ENCODE measurements around the gene MLKL. TPM values are rescaled to one million over a fixed set of nuclear protein-coding genes. Genes with fewer than 3 reads are reported as not detected.

Gene MLKL
- total RNA-seq, 1 experiment from 2014 or later: 4.7 TPM

DNA sequence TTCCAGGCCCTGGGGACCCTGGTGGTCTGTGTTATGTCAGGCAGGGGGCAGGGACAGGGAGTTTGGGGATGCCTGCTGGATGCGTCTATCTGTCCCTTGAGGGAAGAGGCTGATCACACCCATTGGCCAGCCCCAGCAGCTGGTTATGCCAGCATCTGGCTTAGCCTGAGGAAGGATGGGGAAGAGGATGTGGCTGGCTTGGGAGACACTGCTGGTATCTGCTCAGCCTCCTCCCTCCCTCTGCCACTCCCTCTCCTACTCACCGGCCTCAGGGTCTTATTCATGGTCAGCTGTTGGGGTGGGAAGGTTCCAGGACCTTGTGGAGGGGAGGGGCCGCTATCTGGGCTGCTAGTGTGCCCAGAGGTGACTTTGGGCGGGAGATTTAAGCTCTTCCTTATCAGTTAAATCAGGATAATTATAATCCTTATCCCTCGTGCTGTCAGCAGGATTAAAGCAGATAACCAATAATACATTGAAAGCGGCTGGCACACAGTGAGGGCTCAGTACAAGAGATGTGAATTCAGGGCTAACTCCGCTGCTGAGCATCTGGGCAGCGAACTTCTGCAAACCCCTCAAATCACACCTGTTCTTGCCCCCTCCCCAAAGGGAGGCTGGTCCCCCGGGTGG is 36.0 kb upstream of the MLKL start:
- Histone ChIP-seq H3K27me3 (ENCODE audit: low read length) (no peaks in the 10 kb centered on the region), H3K9me2 (replicated peaks; ENCODE audit: insufficient read depth, low read length) (no peaks in the 10 kb centered on the region), H3K4me2 (ENCODE audit: low read depth, low read length, poor library complexity, severe bottlenecking) (no peak overlapping the region), H2AFZ (ENCODE audit: low read length) (no peak overlapping the region), H3K79me2 (ENCODE audit: low read length) (no peaks in the 10 kb centered on the region), H3K4me1 (ENCODE audit: low read length) (no peaks in the 10 kb centered on the region), H3K4me3 (ENCODE audit: low read length) (no peak overlapping the region), H3K9me3 (ENCODE audit: low read length) (no peaks in the 10 kb centered on the region), H3K27ac (ENCODE audit: low read length) (no peak overlapping the region), H3K36me3 (ENCODE audit: insufficient read depth, low read length) (no peaks in the 10 kb centered on the region), H3K9ac (ENCODE audit: low read length) (no peak overlapping the region), H4K20me1 (ENCODE audit: insufficient read depth, low read depth, low read length) (no peaks in the 10 kb centered on the region)
- DNase-seq: no peak

DNA sequence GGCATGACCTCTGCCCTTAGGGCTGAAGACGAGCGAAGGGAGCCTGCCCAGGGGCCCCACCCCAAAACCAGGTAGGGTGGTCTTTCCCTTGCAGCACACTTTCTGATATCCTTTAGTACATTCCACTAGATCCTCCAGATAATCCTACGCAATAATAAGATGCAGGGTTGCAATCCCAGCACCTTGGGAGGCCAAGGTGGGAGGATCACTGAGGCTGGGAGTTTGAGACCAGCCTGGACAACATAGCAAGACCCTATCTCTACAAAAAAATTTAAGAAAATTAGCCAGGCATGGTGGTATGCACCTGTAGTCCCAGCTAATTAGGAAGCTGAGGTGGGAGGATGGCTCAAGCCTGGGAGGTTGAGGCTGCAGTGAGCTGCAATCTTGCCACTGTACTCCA is 34.9 kb upstream of the MLKL start:
- Histone ChIP-seq H4K20me1 (ENCODE audit: insufficient read depth, low read depth, low read length) (no peaks in the 10 kb centered on the region), H3K27ac (ENCODE audit: low read length) (no peak overlapping the region), H3K9me3 (ENCODE audit: low read length) (no peaks in the 10 kb centered on the region), H3K4me2 (ENCODE audit: low read depth, low read length, poor library complexity, severe bottlenecking) (no peak overlapping the region), H3K36me3 (ENCODE audit: insufficient read depth, low read length) (no peaks in the 10 kb centered on the region), H3K9ac (ENCODE audit: low read length) (no peak overlapping the region), H3K27me3 (ENCODE audit: low read length) (no peaks in the 10 kb centered on the region), H3K9me2 (replicated peaks; ENCODE audit: insufficient read depth, low read length) (no peaks in the 10 kb centered on the region), H3K79me2 (ENCODE audit: low read length) (no peaks in the 10 kb centered on the region), H3K4me3 (ENCODE audit: low read length) (no peak overlapping the region), H2AFZ (ENCODE audit: low read length) (no peak overlapping the region), H3K4me1 (ENCODE audit: low read length) (no peaks in the 10 kb centered on the region)
- no peak for DNase-seq

DNA sequence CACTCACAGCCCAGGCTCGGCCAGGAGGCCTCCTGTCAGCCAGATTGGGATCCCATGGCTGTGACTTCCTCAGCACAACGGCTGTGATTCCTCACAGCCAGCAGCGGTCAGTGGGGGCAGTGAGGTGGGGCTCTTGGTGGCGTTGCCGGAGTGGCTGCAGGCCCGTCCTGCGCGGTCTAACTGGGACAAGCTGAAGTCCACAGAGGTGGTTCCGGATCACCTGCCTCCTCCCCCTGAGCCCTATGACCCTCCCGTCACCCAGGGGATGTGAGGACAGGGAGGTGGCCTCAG is 34.4 kb upstream of the MLKL start:
- Histone ChIP-seq H3K9ac (ENCODE audit: low read length) (no peak overlapping the region), H3K79me2 (ENCODE audit: low read length) (no peaks in the 10 kb centered on the region), H2AFZ (ENCODE audit: low read length) (no peak overlapping the region), H3K9me3 (ENCODE audit: low read length) (no peaks in the 10 kb centered on the region), H3K27me3 (ENCODE audit: low read length) (no peaks in the 10 kb centered on the region), H3K27ac (ENCODE audit: low read length) (no peak overlapping the region), H3K4me1 (ENCODE audit: low read length) (no peaks in the 10 kb centered on the region), H3K4me2 (ENCODE audit: low read depth, low read length, poor library complexity, severe bottlenecking) (no peak overlapping the region), H4K20me1 (ENCODE audit: insufficient read depth, low read depth, low read length) (no peaks in the 10 kb centered on the region), H3K4me3 (ENCODE audit: low read length) (no peak overlapping the region), H3K9me2 (replicated peaks; ENCODE audit: insufficient read depth, low read length) (no peaks in the 10 kb centered on the region), H3K36me3 (ENCODE audit: insufficient read depth, low read length) (no peaks in the 10 kb centered on the region)
- DNase-seq: no peak

DNA sequence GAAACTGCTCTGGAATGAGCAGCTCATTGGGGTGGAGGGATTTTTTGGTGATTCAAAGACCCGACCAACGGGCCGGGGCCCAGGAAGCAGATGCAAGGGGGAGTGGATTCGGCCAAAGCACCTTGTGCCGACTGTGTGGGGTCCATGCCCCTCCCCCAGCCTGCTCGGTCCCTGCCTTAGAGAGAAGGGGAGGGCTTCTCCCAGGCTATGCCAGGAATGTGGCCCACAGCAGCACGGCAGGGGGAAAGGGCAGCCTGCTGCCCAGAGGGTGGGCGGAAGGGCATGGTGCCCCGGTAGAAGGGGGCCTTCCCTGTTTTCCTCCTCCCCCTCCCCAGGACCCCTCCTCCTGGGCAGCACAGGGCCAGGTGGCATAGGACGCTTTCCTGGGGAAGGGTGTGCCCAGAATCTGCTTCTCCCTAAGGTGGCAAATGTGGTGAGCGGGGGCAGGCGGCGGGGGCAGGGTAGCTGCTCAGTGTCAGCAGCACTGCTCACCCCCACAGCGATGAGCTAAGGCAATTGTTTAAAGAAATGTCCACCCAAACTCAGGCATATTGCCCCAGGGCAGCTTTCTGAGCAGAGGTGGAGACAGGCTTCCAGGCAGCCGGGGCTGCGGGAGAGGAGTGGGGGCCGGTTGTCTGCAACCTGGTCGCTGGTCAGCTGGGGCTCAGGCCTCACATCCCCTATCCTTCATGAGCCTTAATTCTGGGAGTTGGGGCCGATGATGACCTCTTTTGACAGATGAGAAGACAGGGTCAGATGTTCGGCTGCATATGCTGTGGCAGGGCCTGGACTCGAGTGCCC is 33.9 kb upstream of the MLKL start:
- Histone ChIP-seq H3K79me2 (ENCODE audit: low read length) (no peaks in the 10 kb centered on the region), H3K27me3 (ENCODE audit: low read length) (no peaks in the 10 kb centered on the region), H3K9me2 (replicated peaks; ENCODE audit: insufficient read depth, low read length) (no peaks in the 10 kb centered on the region), H3K36me3 (ENCODE audit: insufficient read depth, low read length) (no peaks in the 10 kb centered on the region), H2AFZ (ENCODE audit: low read length) (no peak overlapping the region), H4K20me1 (ENCODE audit: insufficient read depth, low read depth, low read length) (no peaks in the 10 kb centered on the region), H3K4me3 (ENCODE audit: low read length) (no peak overlapping the region), H3K4me1 (ENCODE audit: low read length) (no peaks in the 10 kb centered on the region), H3K27ac (ENCODE audit: low read length) (no peak overlapping the region), H3K4me2 (ENCODE audit: low read depth, low read length, poor library complexity, severe bottlenecking) (no peak overlapping the region), H3K9me3 (ENCODE audit: low read length) (no peaks in the 10 kb centered on the region), H3K9ac (ENCODE audit: low read length) (no peak overlapping the region)
- DNase-seq: no peak

DNA sequence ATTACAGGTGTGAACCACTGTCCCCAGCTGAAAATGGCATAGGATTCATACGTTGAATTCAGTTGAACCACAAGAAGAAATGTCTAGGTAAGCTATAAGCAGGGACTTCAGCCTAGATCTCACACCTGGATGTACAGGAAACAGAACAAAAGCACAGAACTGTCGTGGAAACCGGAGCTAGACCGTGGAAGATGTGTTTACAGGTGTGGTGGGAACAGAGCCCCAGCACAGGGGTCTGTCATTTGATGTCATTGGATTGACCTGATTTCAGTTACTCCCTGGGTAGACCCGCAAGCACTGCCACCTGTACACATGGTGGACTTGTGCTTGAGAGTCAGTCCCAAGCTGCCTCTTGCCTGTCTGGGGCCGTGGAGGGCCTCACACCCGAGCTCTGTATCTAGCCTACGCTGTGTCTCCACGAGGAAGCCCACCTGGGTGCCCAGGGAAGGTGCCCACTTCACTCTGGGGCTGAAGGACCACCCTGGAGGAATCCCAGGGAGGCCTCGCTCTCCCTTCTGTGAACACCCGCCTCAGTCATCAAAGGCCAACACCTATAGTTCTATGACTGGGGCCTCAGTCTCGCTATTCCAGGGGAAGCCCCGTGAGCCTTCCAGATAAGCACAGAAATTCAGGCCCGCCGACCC is 32.2 kb upstream of the MLKL start:
- Histone ChIP-seq H3K36me3 (ENCODE audit: insufficient read depth, low read length) (no peaks in the 10 kb centered on the region), H4K20me1 (ENCODE audit: insufficient read depth, low read depth, low read length) (no peaks in the 10 kb centered on the region), H3K79me2 (ENCODE audit: low read length) (no peaks in the 10 kb centered on the region), H3K4me3 (ENCODE audit: low read length) (no peak overlapping the region), H3K9me3 (ENCODE audit: low read length) (no peaks in the 10 kb centered on the region), H3K9me2 (replicated peaks; ENCODE audit: insufficient read depth, low read length) (no peaks in the 10 kb centered on the region), H2AFZ (ENCODE audit: low read length) (no peak overlapping the region), H3K27me3 (ENCODE audit: low read length) (no peaks in the 10 kb centered on the region), H3K4me1 (ENCODE audit: low read length) (no peaks in the 10 kb centered on the region), H3K9ac (ENCODE audit: low read length) (no peak overlapping the region), H3K4me2 (ENCODE audit: low read depth, low read length, poor library complexity, severe bottlenecking) (no peak overlapping the region), H3K27ac (ENCODE audit: low read length) (no peak overlapping the region)
- DNase-seq: no peak

DNA sequence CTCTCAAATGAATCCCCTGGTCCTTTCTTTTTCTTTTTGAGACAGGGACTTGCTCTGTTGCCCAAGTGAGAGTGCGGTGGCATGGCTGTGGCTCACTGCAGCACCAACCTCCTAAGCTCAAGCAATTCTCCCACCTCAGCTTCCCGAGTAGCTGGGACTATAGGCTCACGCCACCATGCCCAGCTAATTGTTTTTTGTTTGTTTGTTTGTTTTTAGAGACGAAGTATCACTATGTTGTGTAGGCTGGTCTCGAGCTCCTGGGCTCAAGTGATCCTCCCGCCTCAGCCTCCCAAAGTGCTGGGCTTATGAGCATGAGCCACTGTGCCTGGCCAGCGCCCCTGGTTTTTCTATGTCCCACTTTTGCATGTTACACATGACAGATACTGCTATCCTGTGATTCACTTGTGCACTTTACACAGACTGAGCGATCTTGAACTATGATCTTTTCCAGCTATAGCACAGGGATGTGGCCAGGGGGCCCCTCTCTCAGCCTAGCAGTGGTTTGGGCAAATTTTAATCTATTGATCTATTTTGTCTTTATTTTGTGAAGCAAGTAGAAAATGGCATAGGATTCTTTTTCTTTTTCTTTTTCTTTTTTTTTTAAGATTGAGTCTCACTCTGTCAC is 31.3 kb upstream of the MLKL start:
- no peaks in the 10 kb centered on the region for H3K36me3 ChIP-seq (ENCODE audit: insufficient read depth, low read length)
- no peaks in the 10 kb centered on the region for H3K9me2 ChIP-seq (replicated peaks; ENCODE audit: insufficient read depth, low read length)
- H3K4me3 ChIP-seq (ENCODE audit: low read length): no peak overlapping the region
- peaks cover 5% of the 10 kb centered on the region; the same call in 1 of the 2 replicates for H3K9me3 ChIP-seq (ENCODE audit: low read length)
- no peaks in the 10 kb centered on the region for H3K27me3 ChIP-seq (ENCODE audit: low read length)
- H2AFZ ChIP-seq (ENCODE audit: low read length): no peak overlapping the region
- H4K20me1 ChIP-seq (ENCODE audit: insufficient read depth, low read depth, low read length): no peaks in the 10 kb centered on the region
- H3K4me2 ChIP-seq (ENCODE audit: low read depth, low read length, poor library complexity, severe bottlenecking): no peak overlapping the region
- no peak overlapping the region for H3K9ac ChIP-seq (ENCODE audit: low read length)
- no peaks in the 10 kb centered on the region for H3K4me1 ChIP-seq (ENCODE audit: low read length)
- H3K79me2 ChIP-seq (ENCODE audit: low read length): no peaks in the 10 kb centered on the region
- no peak overlapping the region for H3K27ac ChIP-seq (ENCODE audit: low read length)
- DNase-seq: no peak

DNA sequence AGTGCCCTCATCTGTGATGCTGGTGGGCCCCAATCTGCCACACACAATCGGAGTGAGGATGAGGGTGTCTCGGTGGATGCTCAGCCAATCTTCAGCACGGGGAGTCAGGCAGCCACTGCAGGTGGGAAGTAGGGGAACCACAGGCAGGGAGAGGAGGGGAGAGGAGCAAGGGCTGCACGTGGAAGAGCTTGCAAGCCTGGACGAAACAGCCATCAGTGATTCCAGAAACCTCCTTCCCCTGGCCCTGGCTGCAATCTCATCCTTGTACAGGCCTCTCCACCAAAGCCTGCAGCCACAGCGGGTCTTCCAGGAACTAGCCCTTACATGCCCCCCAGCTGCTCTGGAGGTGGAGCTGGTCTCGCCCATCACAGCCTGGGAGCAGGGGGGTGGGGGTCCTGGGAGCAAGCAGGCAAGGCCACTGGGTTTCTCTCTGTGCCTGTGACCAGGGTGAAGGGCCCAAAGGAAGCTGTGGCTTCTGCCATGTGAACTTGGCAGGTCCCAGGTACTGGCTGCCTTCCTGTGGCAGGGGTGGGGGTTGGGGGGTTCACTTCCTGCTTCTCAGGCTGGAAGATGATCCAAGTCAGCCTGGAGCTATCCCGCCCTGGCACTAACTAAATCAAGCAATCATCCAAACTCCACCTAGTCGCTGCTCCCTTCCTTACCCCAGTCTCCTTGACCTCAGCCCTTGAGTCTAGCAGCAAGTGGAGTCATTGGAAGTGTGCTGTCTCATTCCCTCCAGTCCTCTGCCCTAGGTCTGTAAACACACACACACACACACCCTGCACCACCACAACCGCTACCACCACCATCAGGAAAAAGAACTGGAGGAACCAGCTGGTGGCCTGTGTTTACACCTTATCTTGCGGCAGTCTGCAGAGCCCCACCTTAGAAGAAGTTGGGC is 29.4 kb upstream of the MLKL start:
- no peak overlapping the region for H3K27ac ChIP-seq (ENCODE audit: low read length)
- no peak overlapping the region for H2AFZ ChIP-seq (ENCODE audit: low read length)
- no peaks in the 10 kb centered on the region for H3K27me3 ChIP-seq (ENCODE audit: low read length)
- H3K9ac ChIP-seq (ENCODE audit: low read length): no peak overlapping the region
- peaks cover 5% of the 10 kb centered on the region; the same call in 1 of the 2 replicates for H3K9me3 ChIP-seq (ENCODE audit: low read length)
- no peaks in the 10 kb centered on the region for H4K20me1 ChIP-seq (ENCODE audit: insufficient read depth, low read depth, low read length)
- H3K4me1 ChIP-seq (ENCODE audit: low read length): no peaks in the 10 kb centered on the region
- H3K79me2 ChIP-seq (ENCODE audit: low read length): no peaks in the 10 kb centered on the region
- no peak overlapping the region for H3K4me3 ChIP-seq (ENCODE audit: low read length)
- no peak overlapping the region for H3K4me2 ChIP-seq (ENCODE audit: low read depth, low read length, poor library complexity, severe bottlenecking)
- no peak for DNase-seq
- no peaks in the 10 kb centered on the region for H3K9me2 ChIP-seq (replicated peaks; ENCODE audit: insufficient read depth, low read length)
- no peaks in the 10 kb centered on the region for H3K36me3 ChIP-seq (ENCODE audit: insufficient read depth, low read length)
